ENCODE measurements around the gene CTTN. TPM values are rescaled to one million over a fixed set of nuclear protein-coding genes. Genes with fewer than 3 reads are reported as not detected.
A peak's percentile ranks its signal among the peaks of the same experiment; 100 is the strongest.

Gene CTTN
- total and polyA plus RNA-seq, 9 of the 15 experiments (the other 6 are each of a cell fraction or from before 2014, with no cell fraction given) = 9.9 to 158 (median 99.7) TPM

DNA sequence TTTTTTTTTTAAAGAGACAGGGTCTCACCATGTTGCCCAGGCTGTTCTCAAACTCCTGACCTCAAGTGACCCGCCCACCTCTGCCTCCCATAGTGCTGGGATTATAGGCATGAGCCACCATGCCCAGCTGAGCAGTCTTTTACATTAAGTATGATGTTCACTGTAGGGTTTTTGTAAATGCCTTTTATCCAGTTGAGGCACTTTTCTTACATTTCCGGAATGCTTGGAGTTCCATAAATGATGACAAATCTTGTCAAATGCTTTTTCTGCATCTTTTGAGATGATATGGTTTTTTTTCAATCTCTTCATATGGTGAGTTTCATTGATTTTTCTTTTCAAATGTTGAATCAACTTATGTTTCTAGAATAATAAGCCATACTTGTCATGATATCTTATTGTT, 29.4 kb upstream of the CTTN start:
- intact Hi-C loops (cut with micrococcal nuclease) (no loop called here), in situ Hi-C loops (cut with MboI) (no loop called here)
- no peaks in the 10 kb centered on the region for H4K20me1 ChIP-seq (replicated peaks; ENCODE audit: control insufficient read depth, insufficient read depth, low read length)
- H3K4me3 ChIP-seq = no peak overlapping the region
- no peak overlapping the region for H3K4me2 ChIP-seq (ENCODE audit: insufficient read depth, low read length)
- no TSS peak for BruUV-seq (replicated peaks)
- H3K9me1 ChIP-seq (ENCODE audit: control insufficient read depth, insufficient read depth, low read length) = no peaks in the 10 kb centered on the region
- POLR2A ChIA-PET = no interaction called here
- peaks cover 4% of the 10 kb centered on the region; the same call in 1 of the 3 replicates for H3K79me2 ChIP-seq (ENCODE audit: control insufficient read depth, insufficient read depth, low read length)
- DNase-seq (ENCODE audit: extremely low read depth in 1 of 4, low spot score in 3 of 4) (no peak), ATAC-seq (no peak), FAIRE-seq (no peak)
- peaks cover 53% of the 10 kb centered on the region for H3K36me3 ChIP-seq (ENCODE audit: control insufficient read depth, insufficient read depth, low read length)
- TF ChIP-seq ZNF384 (IDR thresholded peaks at IDR 0.05; ENCODE audit: low read depth, low read length) (peak; percentile 49), NONO (IDR thresholded peaks at IDR 0.05; ENCODE audit: low read depth in 2 of 2, low read length in 1 of 2) (no peak)
- H3K27me3 ChIP-seq (ENCODE audit: control insufficient read depth in 2 of 2, insufficient read depth in 2 of 2, low read length in 2 of 2) = no peaks in the 10 kb centered on the region
- no peaks in the 10 kb centered on the region for H3K4me1 ChIP-seq (replicated peaks in 1 of 2; ENCODE audit: control insufficient read depth in 2 of 2, insufficient read depth in 2 of 2, low read length in 2 of 2)
- CTCF ChIA-PET (ENCODE audit: low intra/inter-chr PET ratio) = no interaction called here
- H3K9me3 ChIP-seq (replicated peaks; ENCODE audit: control insufficient read depth, insufficient read depth, low read depth, low read length) = peaks cover 2% of the 10 kb centered on the region; the same call in 1 of the 2 replicates
- no peak overlapping the region for H3K9ac ChIP-seq (ENCODE audit: insufficient read depth in 1 of 2, low read depth in 2 of 2, low read length in 2 of 2)
- H2AFZ ChIP-seq (ENCODE audit: low read depth, low read length) = no peak overlapping the region
- 90% methylated on average over 1 of the region's 2 CpGs for WGBS (ENCODE audit: insufficient coverage, low coverage, missing lambda C conversion rate)
- H3K27ac ChIP-seq (ENCODE audit: extremely low read depth, low read depth, low read length) = no peak overlapping the region

DNA sequence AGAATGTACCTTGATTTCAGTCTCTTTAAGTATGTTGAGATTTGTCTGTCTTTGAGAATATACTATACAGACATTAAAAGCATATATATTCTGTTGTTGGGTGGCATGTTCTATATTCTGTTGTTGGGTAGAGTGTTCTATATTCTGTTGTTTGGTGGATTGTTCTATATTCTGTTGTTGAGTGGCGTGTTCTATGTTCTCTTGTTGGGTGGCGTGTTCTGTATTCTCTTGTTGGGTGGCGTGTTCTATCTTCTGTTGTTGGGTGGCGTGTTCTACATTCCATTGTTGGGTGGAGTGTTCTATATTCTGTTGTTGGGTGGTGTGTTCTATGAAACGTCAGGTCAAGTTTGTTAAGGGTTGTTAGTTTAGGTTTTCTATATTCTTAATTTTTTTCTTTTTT, 27.1 kb upstream of the CTTN start:
- CTCF ChIA-PET (ENCODE audit: low intra/inter-chr PET ratio) = no interaction called here

More for the DNA sequence above, 27.1 kb upstream of the CTTN start:
- no peaks in the 10 kb centered on the region for H3K9me1 ChIP-seq (ENCODE audit: control insufficient read depth, insufficient read depth, low read length)
- ATAC-seq = no peak
- H3K4me2 ChIP-seq (ENCODE audit: insufficient read depth, low read length) = no peak overlapping the region
- peaks cover 2% of the 10 kb centered on the region; the same call in 1 of the 2 replicates for H3K9me3 ChIP-seq (replicated peaks; ENCODE audit: control insufficient read depth, insufficient read depth, low read depth, low read length)
- DNase-seq (ENCODE audit: extremely low read depth in 1 of 4, low spot score in 3 of 4) = peak in 2 of 4 experiments; percentile 32 to 36
- TF ChIP-seq ZNF324 (CRISPR knock-in tag; IDR thresholded peaks at IDR 0.05) (no peak), ZNF217 (CRISPR knock-in tag; IDR thresholded peaks at IDR 0.05) (no peak), BACH1 (tag; IDR thresholded peaks at IDR 0.05) (no peak), HMGN3 (IDR thresholded peaks at IDR 0.05; ENCODE audit: borderline replicate concordance, extremely low read depth, insufficient read length, low read depth, low read length) (no peak), NR2C1 (IDR thresholded peaks at IDR 0.05) (no peak), NR2C1 (tag; IDR thresholded peaks at IDR 0.05) (no peak), NCOA4 (IDR thresholded peaks at IDR 0.05; ENCODE audit: partially characterized antibody) (no peak), CTBP1 (IDR thresholded peaks at IDR 0.05; ENCODE audit: borderline replicate concordance) (no peak), CCNT2 (IDR thresholded peaks at IDR 0.05; ENCODE audit: borderline replicate concordance, extremely low read depth, insufficient read length, low read depth, low read length) (no peak), NRF1 (conservative IDR thresholded peaks at IDR 0.05 in 1 of 2, IDR thresholded peaks at IDR 0.05 in 1 of 2) (no peak), GABPA (tag; conservative IDR thresholded peaks at IDR 0.05; ENCODE audit: low read depth) (no peak)
- TF ChIP-seq, protein P1, sequence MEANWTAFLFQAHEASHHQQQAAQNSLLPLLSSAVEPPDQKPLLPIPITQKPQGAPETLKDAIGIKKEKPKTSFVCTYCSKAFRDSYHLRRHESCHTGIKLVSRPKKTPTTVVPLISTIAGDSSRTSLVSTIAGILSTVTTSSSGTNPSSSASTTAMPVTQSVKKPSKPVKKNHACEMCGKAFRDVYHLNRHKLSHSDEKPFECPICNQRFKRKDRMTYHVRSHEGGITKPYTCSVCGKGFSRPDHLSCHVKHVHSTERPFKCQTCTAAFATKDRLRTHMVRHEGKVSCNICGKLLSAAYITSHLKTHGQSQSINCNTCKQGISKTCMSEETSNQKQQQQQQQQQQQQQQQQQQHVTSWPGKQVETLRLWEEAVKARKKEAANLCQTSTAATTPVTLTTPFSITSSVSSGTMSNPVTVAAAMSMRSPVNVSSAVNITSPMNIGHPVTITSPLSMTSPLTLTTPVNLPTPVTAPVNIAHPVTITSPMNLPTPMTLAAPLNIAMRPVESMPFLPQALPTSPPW (CRISPR knock-in tag; IDR thresholded peaks at IDR 0.05) = no peak
- TF ChIP-seq, protein P2, sequence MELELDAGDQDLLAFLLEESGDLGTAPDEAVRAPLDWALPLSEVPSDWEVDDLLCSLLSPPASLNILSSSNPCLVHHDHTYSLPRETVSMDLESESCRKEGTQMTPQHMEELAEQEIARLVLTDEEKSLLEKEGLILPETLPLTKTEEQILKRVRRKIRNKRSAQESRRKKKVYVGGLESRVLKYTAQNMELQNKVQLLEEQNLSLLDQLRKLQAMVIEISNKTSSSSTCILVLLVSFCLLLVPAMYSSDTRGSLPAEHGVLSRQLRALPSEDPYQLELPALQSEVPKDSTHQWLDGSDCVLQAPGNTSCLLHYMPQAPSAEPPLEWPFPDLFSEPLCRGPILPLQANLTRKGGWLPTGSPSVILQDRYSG (tag; conservative IDR thresholded peaks at IDR 0.05; ENCODE audit: low read depth) = no peak
- intact Hi-C loops (cut with micrococcal nuclease) (no loop called here), in situ Hi-C loops (cut with MboI) (no loop called here)
- H3K4me1 ChIP-seq (replicated peaks in 1 of 2; ENCODE audit: control insufficient read depth in 2 of 2, insufficient read depth in 2 of 2, low read length in 2 of 2) = no peaks in the 10 kb centered on the region
- no peak overlapping the region for H3K9ac ChIP-seq (ENCODE audit: insufficient read depth in 1 of 2, low read depth in 2 of 2, low read length in 2 of 2)
- no peak overlapping the region for H3K27ac ChIP-seq (ENCODE audit: extremely low read depth, low read depth, low read length)
- WGBS (ENCODE audit: insufficient coverage, low coverage, missing lambda C conversion rate) = 71% methylated on average over 5 of the region's 5 CpGs
- H3K36me3 ChIP-seq (ENCODE audit: control insufficient read depth, insufficient read depth, low read length) = peaks cover 57% of the 10 kb centered on the region
- peaks cover 4% of the 10 kb centered on the region; the same call in 1 of the 3 replicates for H3K79me2 ChIP-seq (ENCODE audit: control insufficient read depth, insufficient read depth, low read length)
- POLR2A ChIA-PET = no interaction called here
- no peaks in the 10 kb centered on the region for H4K20me1 ChIP-seq (replicated peaks; ENCODE audit: control insufficient read depth, insufficient read depth, low read length)
- H3K4me3 ChIP-seq = no peak overlapping the region
- no peaks in the 10 kb centered on the region for H3K27me3 ChIP-seq (ENCODE audit: control insufficient read depth in 2 of 2, insufficient read depth in 2 of 2, low read length in 2 of 2)
- peak; percentile 99 for FAIRE-seq
- H2AFZ ChIP-seq (ENCODE audit: low read depth, low read length) = no peak overlapping the region
- no TSS peak for BruUV-seq (replicated peaks)

Data from K562 (cell line).